ENCODE measurements around the gene SSC5D.
"Not testable (repeated sequence)": the region's sequence is repeated elsewhere in the genome, so short reads cannot be mapped to it uniquely, and the experiment has no call there.

The SSC5D gene

DNA sequence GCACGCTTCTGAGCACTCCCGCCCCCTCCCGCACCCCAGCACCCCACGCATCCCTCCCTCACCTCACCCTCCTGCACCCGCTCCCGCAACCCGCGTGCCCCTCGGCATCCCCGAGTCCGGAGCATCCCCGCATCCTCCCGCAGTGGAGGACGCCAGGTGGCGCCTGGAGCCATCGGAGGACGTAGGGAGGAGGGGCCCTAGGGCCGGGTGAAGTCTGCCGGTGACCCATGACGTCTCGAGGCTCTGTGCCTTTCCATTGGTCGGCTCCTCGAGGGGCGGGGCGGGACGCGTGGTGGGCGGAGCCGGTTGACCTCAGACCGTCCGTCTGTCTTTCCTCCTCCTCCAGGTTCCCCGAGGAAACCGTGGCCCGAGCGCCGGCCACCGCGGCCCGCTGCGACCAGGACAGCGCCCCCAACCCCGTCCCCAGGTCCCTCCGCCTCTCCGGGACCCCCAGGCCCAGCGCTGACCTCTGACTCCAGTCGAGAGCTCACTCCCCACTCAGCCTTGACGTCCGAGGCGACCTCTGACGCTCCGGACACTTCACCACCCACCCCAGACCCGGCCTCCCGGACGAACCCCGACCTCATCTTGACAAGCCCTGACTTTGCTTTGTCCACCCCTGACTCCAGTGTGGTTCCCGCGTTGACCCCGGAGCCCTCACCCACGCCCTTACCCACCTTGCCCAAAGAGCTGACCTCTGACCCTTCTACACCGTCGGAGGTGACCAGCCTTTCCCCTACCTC is 28.8 kb downstream of the SSC5D start:
- H3K4me3 ChIP-seq (ENCODE audit: low read length): peak overlapping the region; percentile 42; the same call in 1 of the 2 replicates
- TF ChIP-seq ZNF274 (IDR thresholded peaks at IDR 0.05; ENCODE audit: low read depth, low read length): no peak

DNA sequence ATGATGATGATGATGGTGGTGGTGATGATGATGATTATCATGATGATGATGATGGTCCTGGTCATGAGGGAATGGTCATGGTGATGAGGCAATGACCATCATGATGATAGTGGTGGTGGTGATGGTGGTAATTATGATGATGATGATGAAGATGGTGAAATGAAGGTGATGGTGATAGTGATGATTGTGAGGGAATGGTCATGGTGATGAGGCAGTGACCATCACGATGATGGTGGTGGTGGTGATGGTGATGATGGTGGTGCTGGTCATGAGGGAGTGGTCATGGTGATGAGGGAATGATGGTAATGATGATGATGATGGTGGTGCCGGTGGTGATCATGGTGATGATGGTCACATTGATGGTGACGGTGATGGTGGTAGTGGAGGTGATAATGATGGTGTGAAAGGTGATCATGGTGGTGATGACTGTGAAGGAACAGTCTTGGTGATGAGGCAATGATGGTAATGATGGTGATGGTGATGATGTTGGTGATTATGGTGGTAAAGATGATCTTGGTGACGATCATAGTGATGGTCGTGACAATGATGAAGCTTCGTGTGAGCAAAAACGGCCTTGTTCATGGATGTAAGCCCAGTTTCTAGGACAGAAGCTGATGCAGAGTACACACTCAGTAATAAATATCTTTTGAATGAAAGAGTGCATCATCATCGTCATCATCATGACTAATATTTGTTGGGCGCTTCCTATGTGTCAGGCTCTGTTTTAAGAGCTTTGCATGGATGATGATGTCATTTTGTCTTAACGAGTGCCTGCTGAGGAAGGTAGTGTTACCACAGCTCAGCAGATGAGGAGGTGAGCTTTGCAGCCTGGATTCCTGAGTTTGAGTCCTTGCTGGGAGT is 31.4 kb downstream of the SSC5D start:
- H3K4me3 ChIP-seq (ENCODE audit: low read length): no peak overlapping the region
- no peak for TF ChIP-seq ZNF274 (IDR thresholded peaks at IDR 0.05; ENCODE audit: low read depth, low read length)

DNA sequence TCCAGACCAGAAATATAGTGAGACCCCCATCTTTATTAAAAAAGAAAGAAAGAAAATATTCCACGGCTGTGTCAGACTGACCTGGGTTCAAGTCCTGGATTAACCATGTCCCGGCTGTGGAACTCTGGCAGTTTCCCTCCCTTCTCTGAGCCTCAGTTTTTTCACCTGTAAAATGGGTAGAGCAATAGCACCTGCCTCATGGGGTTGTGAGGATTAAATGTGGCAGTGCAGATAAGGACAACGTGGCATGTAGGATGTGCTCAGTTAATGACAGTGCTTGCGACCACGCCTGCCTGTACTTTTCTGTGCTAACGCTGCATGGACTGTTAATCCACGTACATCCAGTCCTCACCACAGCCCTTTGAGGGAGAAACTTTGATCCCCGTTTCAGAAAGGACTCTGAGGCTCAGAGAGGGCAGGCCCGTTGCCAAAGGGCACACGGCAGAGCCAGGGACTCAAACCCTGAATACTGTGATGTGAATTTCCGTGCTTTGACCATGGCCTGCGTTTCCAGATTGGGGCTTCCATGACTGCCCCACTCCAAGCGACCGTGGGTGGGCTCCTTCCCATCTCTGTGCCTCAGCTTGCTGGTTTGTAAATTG is 32.6 kb downstream of the SSC5D start:
- H3K4me3 ChIP-seq (ENCODE audit: low read length): no peak overlapping the region
- no peak for TF ChIP-seq ZNF274 (IDR thresholded peaks at IDR 0.05; ENCODE audit: low read depth, low read length)

DNA sequence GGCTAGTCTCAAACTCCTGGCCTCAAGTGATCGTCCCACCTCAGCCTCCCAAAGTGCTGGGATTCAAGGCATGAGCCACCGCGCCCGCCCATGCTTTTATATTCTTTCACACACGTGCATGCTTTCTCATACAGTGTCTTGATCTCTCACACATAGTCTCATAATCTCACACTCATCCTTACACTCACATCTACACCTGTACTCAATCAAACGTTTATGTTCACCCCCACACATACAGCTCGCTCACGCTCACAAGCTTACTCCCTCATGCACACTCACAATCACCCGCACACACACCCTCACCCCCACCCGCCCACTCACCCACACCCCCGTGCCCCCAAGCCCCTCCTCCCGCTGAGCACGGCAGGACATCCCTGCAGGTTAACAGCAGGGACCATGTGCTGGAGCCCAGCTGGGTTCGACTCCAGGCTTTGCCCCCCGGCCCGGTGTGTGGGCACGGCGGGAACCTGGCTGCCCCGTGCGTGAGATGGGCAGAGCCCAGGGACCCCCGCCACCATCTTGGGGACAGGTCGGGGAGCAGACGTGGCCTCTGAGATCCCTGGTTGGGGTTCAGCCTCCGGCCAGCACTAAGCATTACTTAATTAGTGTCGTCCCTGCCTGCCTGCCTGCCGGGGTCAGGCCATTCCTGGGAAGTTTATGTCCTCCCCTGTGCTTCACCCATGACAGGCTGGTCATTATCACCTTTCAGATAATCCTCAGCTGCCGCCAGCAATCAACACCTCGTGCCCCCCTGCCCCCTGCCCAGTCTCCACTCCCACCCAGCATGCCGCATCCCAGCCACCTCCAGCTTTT is 37.3 kb downstream of the SSC5D start:
- no peak overlapping the region for H3K4me3 ChIP-seq (ENCODE audit: low read length)
- no peak for TF ChIP-seq ZNF274 (IDR thresholded peaks at IDR 0.05; ENCODE audit: low read depth, low read length)

DNA sequence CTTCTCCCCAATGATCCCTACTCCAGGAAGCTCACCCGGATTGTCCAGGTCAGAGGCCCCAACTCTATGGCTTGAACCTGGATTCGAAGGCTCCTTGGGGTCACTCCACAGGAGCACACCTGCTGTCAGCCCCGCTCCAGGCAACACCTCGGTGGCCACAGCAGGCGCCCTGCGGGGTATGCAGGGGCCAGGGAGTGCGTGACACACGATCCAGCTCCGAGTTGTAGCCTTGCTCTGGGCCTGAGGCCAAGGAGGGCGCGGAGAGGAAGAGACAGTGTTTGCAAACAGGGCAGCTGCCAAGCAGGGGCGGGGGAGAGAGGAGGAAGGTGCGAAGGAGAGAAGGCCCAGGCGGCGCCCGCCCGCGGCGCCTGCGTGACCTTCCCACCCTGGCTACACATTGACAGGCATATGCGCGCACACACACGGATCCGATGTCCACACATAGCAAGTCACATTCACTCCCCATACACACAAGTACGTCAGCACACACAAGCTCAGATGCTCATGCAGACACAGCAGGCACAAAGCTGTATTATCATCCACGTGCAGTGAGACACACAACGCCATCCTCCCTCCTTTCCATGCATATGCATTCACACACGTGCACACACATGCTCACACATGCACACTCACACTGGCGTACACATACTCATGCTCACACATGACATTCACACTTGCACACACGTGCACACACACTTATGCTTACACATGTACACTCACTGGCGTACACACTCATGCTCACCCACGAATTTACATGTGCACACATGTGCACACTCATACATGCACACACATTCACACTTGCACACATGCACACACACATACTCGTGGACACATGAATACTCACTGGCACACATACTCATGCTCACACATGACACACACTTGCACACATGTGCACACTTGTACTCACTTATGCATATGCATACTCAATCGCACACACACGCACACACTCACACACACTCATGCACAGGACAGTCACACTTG is 38.3 kb downstream of the SSC5D start:
- no peak for TF ChIP-seq ZNF274 (IDR thresholded peaks at IDR 0.05; ENCODE audit: low read depth, low read length)
- H3K4me3 ChIP-seq (ENCODE audit: low read length): no peak overlapping the region

DNA sequence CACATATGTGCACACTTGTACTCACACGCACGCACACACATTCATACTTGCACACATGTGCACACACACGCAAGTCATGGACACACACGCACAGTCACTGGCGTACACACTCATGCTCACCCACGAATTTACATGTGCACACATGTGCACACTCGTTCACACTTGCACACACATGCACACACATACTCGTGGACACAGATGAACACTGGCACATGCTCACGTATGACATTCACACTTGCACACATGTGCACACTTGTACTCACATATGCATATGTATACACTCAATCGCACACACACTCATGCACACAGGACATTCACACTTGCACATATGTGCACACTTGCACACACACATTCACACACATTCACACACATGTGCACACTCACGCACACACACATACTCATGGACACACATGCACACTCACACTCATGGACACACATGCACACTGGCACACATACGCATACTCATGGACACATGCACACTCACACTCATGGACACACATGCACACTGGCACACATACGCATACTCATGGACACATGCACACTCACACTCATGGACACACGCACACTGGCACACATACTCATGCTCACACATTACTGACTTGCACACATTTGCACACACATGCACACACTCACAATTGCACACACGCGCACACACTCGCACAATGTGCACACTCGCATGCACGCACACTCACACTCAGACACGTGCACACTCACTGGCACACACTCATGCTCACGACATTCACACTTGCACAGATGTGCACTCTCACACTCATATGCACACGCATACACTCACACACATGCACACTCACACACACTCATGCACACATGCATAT is 39.2 kb downstream of the SSC5D start:
- no peak for TF ChIP-seq ZNF274 (IDR thresholded peaks at IDR 0.05; ENCODE audit: low read depth, low read length)
- no peak overlapping the region for H3K4me3 ChIP-seq (ENCODE audit: low read length)

DNA sequence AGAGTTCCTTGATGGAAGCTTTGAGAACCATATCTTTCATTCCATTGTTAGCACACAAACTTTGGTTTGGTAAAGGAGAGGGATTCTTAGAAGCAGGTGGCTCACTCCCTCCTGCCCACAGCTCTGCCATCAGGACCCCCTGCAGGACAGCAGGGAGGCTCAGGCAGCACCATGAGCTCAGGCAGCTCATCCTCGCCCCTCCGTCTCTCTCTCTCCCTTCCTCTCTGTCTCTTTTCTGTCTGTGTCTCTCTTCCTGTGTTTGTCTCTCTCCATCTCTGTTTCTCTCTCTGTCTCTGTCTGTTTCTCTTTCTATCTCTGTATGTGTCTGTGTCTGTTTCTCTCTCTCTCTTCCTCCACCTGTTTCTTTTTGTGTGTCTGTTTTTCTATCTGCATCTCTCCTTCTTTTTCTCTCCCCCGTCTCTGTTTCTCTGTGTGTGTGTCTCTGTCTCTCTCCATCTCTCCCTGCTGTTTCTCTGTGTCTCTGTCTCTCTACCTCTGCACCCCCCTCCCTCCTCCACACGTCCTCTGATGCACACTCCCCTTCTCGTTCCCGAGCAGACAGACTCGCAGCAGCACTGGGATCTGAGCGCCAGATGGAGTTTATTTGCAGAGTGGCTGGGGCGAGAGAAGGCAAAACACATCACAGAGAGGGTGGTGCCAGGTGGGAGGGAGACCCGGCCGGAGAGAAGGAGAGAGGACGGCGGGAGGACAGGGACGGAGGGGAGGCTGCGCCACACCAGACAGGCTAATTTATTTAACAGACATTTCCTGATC is 40.0 kb downstream of the SSC5D start:
- no peak overlapping the region for H3K4me3 ChIP-seq (ENCODE audit: low read length)
- no peak for TF ChIP-seq ZNF274 (IDR thresholded peaks at IDR 0.05; ENCODE audit: low read depth, low read length)

DNA sequence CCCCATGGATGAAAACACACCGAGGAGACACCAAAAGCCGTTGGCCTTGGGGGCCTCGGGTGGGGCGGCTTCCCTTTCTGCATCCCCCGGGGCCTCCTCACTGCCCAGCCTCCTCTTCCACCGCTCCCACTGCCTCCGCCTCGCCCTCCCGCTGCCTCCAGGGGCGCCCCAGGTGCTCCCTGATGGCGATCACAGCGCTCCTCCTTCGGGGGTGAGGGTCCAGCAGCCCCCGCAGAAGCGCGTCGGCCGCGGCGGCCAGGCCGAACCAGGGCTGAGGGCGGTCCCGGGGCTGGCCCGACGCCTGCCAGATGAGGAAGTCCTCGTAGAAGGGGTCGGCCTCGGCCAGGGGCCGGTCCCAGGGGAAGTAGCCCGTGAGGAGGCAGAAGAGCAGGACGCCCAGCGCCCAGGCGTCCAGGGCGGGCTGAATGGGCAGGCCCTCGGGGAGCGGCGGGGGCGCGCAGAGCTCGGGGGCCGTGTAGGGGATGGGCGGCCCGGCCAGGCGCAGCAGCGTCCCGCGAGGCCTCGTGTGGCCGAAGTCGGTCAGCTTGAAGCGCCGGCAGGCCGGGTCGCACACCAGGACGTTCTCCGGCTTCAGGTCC is 41.5 kb downstream of the SSC5D start:
- no peak for TF ChIP-seq ZNF274 (IDR thresholded peaks at IDR 0.05; ENCODE audit: low read depth, low read length)
- H3K4me3 ChIP-seq (ENCODE audit: low read length): no peak overlapping the region

DNA sequence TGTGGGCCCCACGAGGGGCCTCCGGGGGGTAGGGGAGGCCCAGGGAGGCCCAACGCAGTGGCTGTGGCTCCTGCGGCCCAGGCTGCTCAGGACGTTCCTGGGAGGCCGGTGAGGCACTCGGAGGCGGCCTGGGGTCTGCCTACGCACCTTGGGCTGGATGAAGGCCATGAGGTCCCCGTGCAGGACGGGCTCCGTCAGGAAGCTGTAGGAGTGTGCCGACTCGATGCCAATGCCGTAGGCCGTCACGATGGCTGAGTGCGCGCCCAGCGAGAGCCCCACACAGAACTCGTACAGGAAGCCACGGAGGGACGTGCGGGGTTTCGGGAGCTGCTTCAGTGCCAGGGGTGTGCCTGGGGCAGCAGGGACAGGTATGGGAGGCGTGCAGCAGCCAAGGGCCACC is 42.8 kb downstream of the SSC5D start:
- no peak for TF ChIP-seq ZNF274 (IDR thresholded peaks at IDR 0.05; ENCODE audit: low read depth, low read length)
- no peak overlapping the region for H3K4me3 ChIP-seq (ENCODE audit: low read length)

DNA sequence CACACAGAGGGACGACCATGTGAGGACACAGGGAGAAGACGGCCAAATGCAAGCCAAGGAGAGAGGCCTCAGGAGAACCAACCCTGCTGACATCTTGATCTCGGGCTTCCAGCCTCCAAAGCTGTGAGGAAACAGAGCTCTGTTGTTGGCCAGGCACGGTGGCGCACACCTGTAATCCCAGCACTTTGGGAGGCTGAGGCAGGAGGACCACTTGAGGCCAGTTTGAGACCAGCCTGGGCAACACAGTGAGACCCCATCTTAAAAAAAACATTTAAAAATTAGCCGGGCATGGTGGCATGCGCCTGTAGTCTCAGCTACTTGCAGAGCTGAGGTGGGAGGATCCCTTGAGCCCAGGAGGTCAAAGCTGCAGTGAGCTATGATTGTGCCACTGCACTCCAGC is 46.0 kb downstream of the SSC5D start:
- not testable (repeated sequence) for H3K4me3 ChIP-seq (ENCODE audit: low read length)
